ACHN (cell line): ENCODE results near the gene GALNT3.

ENCODE experiments used
- DNase-seq: peaks from one replicate; pipeline ENCODE4 v3.0.0-alpha.2; 2015
- in situ Hi-C: cut with HindIII; loops from 2 replicates; pipeline ENCODE4 v1.10.0; 2017; ENCODE audit warnings: low sequenced_read_pairs, low pct_ligation_motif_present, low pct_unique_long_range_greater_than_20kb

Gene GALNT3

DNA sequence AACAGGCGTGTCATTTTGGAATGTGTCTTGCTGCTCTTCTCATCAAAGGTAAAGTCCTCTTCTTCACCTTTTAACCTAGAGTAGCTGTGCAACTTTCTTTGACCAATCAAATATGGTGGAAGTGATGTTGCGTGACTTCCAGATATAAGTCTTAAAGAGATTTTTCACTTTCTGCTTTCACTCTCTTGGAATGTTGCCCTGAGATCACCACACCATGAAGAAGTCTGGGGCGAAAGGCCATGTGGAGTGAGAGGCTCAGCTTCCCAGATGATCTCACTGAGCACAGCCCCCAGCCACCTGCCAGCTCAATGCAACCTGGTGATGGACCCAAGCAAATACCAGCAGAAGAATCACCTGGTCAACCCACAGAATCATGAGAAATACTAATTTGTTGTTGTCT is 7.1 kb upstream of the GALNT3 start:
- in situ Hi-C loops, result no loop called here

DNA sequence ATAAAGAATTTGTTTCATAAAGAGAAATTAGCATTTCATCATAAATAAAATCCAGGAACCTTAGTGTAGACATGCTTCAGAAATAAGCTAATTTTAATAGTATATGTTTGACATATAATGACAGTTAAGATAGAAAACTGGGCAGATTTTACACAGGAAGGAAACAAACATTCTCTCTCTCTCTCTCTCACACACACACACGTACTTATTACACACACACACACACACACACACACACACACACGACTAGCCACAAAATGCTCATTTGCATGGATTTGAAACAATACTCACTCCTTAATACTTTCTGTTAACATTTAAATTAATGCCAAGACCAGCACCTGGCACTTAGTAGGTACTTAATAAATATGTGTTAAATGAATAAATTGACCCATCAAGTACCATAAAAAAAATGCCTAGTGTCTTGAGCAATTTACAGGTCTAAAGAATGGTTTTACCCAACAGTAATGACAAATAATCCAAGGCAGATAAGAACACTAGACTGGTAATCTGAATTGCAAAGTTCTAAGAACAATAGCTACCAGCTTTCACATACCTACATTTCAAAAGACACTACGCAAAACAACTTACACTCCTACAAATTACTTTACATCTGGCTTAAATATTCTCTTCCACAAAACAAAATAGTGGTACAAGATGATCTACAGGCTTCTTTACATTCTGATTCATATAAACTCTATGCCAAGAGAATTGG is 2.9 kb upstream of the GALNT3 start:
- in situ Hi-C loops, result no loop called here
- DNase-seq, result no peak

More for the DNA sequence above, 7.1 kb upstream of the GALNT3 start:
- no peak for DNase-seq

GRCh38 chr2:165796129-165796528 is 2.1 kb upstream of the GALNT3 start:
- no peak for DNase-seq
- in situ Hi-C loops, result no loop called here

- in situ Hi-C loops, result no loop called here
- no peak for DNase-seq
Measured at GRCh38 chr2:165795011-165795410, 964 bp upstream of the GALNT3 start.

GRCh38 chr2:165794536-165794928 is 485 bp upstream of the GALNT3 start:
- in situ Hi-C loops, result no loop called here
- DNase-seq, result no peak

DNA sequence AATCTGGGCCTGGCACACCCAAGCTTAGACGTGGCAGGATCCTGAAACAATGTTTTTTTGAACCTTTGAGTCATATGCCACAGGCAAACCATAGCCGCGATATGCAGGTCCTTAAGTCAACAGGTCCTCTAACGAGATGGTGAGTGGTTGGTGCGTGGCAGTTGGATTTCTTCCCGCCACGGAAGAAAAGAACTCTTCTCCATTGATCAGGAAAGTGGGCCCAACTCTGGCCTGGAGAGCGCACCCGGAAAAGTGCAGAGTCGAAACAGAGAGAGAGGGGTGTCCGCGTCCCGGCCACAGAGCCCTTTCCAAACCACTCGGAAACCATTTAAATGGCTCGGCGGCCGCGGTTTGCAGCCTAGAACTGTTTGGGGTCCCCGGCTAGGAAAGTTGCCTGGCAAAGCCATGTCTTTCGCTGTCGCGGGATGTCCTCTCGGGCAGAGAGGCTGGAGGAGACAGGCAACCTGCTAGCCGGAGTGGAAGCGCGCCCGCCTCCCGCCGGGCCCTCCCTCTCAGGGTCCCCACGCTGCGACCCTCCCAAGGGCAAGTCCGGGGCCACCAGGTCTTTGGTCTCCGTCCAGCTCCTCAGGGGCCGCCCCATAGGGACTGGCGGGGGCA is 777 bp downstream of the GALNT3 start:
- no peak for DNase-seq
- in situ Hi-C loops, result no loop called here

DNA sequence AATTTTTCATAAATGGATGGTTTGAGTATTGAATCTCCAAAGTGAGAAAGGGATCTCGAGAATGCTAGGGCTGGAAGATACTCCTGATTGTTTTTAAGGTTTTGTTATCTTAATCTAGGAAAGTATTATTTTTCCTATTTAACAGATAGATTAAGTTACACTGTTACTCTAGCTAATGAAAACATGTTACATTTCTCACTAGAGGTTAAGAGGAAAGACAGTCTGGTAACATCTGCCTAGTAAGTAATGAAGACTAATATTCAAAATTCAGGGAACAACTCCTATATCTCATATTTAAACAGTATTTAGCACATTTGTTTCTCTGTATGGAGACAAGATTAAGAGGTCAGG is 2.0 kb downstream of the GALNT3 start:
- in situ Hi-C loops, result no loop called here

GRCh38 chr2:165791421-165792103 is 2.5 kb downstream of the GALNT3 start:
- DNase-seq, result peak; percentile 18
- in situ Hi-C loops, result no loop called here

More for the DNA sequence above, 2.0 kb downstream of the GALNT3 start:
- no peak for DNase-seq

GRCh38 chr2:165790466-165790865 is 3.6 kb downstream of the GALNT3 start:
- in situ Hi-C loops, result no loop called here

GRCh38 chr2:165787334-165787733 is 6.7 kb downstream of the GALNT3 start:
- in situ Hi-C loops, result no loop called here
- no peak for DNase-seq

More at GRCh38 chr2:165790466-165790865, 3.6 kb downstream of the GALNT3 start:
- DNase-seq, result no peak

DNA sequence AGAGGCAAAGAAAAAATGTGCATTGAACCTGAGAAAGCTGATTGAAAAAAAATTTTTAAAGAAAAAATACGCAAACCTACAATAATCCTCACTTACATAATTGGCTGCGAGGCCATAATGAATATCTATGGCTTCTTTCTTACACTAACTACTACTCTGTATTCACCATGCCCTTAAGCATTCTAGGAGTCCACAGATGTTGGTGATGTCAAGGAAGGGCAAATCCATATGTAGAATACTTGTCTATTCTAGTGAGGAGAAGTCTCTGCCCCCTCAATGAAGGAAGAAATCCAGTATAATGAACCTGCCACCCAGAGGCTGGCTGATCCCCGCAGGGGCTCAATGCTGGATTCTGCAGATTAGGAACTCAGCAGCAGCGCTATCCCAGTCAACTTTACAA is 14.3 kb downstream of the GALNT3 start:
- in situ Hi-C loops, result no loop called here

DNA sequence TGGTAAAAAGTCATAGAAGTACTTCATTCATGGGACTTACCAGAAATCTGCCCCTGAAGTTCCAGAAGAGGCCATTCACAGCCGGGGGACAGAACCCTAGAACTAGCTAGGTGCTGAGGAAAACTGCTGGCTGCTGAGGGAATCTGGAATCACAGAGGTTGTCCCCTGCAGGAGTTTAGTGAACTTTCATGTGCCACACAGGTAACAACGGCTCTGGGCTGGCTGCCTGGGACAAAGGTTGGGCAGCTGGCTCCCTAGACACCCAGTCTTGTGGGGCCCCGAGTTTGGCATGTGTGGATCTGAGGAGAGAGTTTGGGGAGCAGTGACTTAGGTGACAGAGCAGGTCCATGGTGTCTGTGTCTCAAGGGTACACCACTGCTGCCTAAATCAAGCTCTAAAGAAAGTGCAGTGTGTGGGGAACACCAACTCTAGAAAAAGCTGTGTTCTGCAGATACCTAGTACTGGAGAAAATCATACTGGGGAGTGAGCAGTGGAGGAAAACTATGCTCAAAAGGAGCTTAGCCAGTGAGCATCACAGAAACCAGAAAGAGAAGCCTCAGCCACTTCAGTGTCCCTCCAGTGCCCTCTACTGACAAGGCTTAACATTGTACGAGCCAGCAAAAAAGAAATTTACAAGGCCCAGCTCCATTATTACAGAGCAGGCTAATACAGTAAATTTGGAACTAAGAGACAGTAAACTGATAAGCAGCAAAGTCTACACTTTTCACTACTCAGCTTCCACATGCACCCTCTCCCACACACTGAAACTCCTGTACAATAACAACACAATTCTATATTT is 15.2 kb downstream of the GALNT3 start:
- in situ Hi-C loops, result no loop called here
- DNase-seq, result peak; percentile 16

More for the DNA sequence above, 14.3 kb downstream of the GALNT3 start:
- DNase-seq, result no peak

GRCh38 chr2:165778187-165778556 is 15.9 kb downstream of the GALNT3 start:
- in situ Hi-C loops, result no loop called here
- no peak for DNase-seq

- in situ Hi-C loops, result no loop called here
- DNase-seq, result no peak
Measured at GRCh38 chr2:165777522-165778186, 16.4 kb downstream of the GALNT3 start.

GRCh38 chr2:165776796-165777195 is 17.3 kb downstream of the GALNT3 start:
- in situ Hi-C loops, result no loop called here
- DNase-seq, result no peak

- no peak for DNase-seq
- in situ Hi-C loops, result no loop called here
Measured at GRCh38 chr2:165776013-165776412, 18.0 kb downstream of the GALNT3 start.

DNA sequence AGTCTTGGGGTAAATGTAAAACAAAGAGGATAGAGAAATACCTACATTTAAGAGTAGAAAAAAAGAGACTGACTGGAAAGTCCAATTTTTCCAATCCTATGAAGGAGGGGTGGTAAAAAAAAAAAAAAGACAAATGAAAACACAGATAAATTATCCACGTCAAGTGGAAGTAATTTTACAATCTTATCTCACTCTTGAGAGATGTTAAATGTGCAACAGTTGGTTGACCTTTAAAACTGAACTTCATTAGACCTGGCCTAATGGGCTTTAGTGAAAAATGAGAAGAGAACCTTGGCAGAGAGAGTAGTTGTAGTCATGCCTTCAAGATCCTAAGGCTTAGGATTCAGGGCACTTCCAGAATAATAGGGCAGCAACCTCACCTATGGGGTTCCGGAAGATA is 20.4 kb downstream of the GALNT3 start:
- in situ Hi-C loops, result no loop called here

GRCh38 chr2:165772183-165772582 is 21.9 kb downstream of the GALNT3 start:
- no peak for DNase-seq
- in situ Hi-C loops, result no loop called here

More for the DNA sequence above, 20.4 kb downstream of the GALNT3 start:
- DNase-seq, result no peak
